ENCODE results near the gene MRPL39.

The MRPL39 gene

DNA sequence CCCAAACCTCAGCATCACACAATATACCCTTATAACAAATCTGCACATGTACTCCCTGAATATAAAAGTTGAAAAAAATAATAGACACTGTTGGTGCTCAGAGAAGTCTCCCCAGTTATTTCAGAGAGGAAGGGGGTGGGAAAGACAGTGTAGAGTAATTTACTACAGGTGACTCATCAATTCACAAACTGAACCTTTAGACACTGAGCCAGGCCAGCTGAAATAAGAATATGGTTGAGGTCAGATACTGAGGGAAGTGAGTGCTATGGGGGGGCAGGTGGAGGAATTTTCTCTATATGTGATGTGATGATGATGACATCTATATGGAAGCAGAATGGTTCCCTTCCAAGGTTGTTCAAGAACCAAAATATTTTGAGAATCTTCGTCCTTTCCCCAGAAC, 50.1 kb downstream of the MRPL39 start:
- Histone ChIP-seq H3K27me3 (replicated peaks; ENCODE audit: control insufficient read depth, insufficient read depth, low read length) (no peaks in the 10 kb centered on the region), H3K9ac (ENCODE audit: low read length) (no peak overlapping the region), H3K36me3 (ENCODE audit: control insufficient read depth, insufficient read depth, low read length, severe bottlenecking) (no peaks in the 10 kb centered on the region), H3K4me1 (ENCODE audit: control insufficient read depth, insufficient read depth, low read length) (peaks cover 5% of the 10 kb centered on the region), H3K9me3 (ENCODE audit: control insufficient read depth, low read length) (no peaks in the 10 kb centered on the region), H3K4me3 (ENCODE audit: low read length) (no peak overlapping the region)
- DNase-seq (ENCODE audit: low read depth), result no peak

GRCh38 chr21:25556091-25556490, 51.2 kb downstream of the MRPL39 start:
- no peaks in the 10 kb centered on the region for H3K36me3 ChIP-seq (ENCODE audit: control insufficient read depth, insufficient read depth, low read length, severe bottlenecking)
- H3K9me3 ChIP-seq (ENCODE audit: control insufficient read depth, low read length), result no peaks in the 10 kb centered on the region
- no peak overlapping the region for H3K4me3 ChIP-seq (ENCODE audit: low read length)
- H3K9ac ChIP-seq (ENCODE audit: low read length), result no peak overlapping the region
- H3K27me3 ChIP-seq (replicated peaks; ENCODE audit: control insufficient read depth, insufficient read depth, low read length), result no peaks in the 10 kb centered on the region
- H3K4me1 ChIP-seq (ENCODE audit: control insufficient read depth, insufficient read depth, low read length), result peaks cover 5% of the 10 kb centered on the region
- no peak for DNase-seq (ENCODE audit: low read depth)

GRCh38 chr21:25555492-25555891, 51.8 kb downstream of the MRPL39 start:
- no peak overlapping the region for H3K4me3 ChIP-seq (ENCODE audit: low read length)
- H3K4me1 ChIP-seq (ENCODE audit: control insufficient read depth, insufficient read depth, low read length), result peaks cover 5% of the 10 kb centered on the region
- H3K9ac ChIP-seq (ENCODE audit: low read length), result no peak overlapping the region
- H3K36me3 ChIP-seq (ENCODE audit: control insufficient read depth, insufficient read depth, low read length, severe bottlenecking), result no peaks in the 10 kb centered on the region
- no peak for DNase-seq (ENCODE audit: low read depth)
- H3K27me3 ChIP-seq (replicated peaks; ENCODE audit: control insufficient read depth, insufficient read depth, low read length), result no peaks in the 10 kb centered on the region
- no peaks in the 10 kb centered on the region for H3K9me3 ChIP-seq (ENCODE audit: control insufficient read depth, low read length)

GRCh38 chr21:25552856-25553255, 54.4 kb downstream of the MRPL39 start:
- Histone ChIP-seq H3K9ac (ENCODE audit: low read length) (no peak overlapping the region), H3K9me3 (ENCODE audit: control insufficient read depth, low read length) (no peaks in the 10 kb centered on the region), H3K36me3 (ENCODE audit: control insufficient read depth, insufficient read depth, low read length, severe bottlenecking) (no peaks in the 10 kb centered on the region), H3K4me1 (ENCODE audit: control insufficient read depth, insufficient read depth, low read length) (no peaks in the 10 kb centered on the region), H3K4me3 (ENCODE audit: low read length) (no peak overlapping the region), H3K27me3 (replicated peaks; ENCODE audit: control insufficient read depth, insufficient read depth, low read length) (no peaks in the 10 kb centered on the region)
- no peak for DNase-seq (ENCODE audit: low read depth)

GRCh38 chr21:25551569-25551968, 55.7 kb downstream of the MRPL39 start:
- Histone ChIP-seq H3K36me3 (ENCODE audit: control insufficient read depth, insufficient read depth, low read length, severe bottlenecking) (no peaks in the 10 kb centered on the region), H3K27me3 (replicated peaks; ENCODE audit: control insufficient read depth, insufficient read depth, low read length) (no peaks in the 10 kb centered on the region), H3K9ac (ENCODE audit: low read length) (no peak overlapping the region)

DNA sequence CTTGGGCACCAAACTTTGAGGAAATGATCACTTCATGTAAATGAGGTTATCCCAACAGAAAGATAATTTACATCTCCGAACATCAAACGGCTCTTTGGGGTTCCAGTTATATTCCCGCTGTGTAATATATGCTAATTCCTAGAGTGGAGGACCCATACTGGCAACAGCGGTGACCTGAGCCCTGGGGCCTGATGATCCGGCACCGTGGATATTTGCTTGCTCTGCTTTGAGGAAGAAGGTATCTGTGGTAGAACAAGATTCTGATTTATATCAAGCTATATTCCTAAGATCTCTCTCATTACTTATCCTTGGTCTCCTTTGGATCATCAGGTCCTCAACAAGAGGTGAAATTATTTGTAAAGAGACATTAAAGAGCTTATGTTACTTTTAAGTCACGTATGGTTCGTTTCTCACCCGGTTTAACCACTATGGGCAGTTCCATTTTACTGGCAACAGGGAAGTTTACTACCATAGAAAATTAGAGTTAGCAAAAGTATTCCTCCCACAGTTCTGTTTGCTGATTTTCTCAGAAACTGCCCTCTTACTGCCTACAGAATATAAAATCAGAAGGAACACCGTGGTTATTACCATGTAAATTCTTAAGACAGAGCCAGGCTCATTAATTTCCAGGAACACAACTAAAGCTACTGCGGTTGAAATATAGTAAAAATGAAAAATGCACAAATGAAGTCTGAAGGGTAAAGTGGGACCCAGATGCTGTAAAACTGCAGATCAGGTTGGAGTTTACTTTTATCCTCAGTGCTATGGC, 56.7 kb downstream of the MRPL39 start:
- Histone ChIP-seq H3K36me3 (ENCODE audit: control insufficient read depth, insufficient read depth, low read length, severe bottlenecking) (no peaks in the 10 kb centered on the region), H3K9me3 (ENCODE audit: control insufficient read depth, low read length) (no peaks in the 10 kb centered on the region), H3K27me3 (replicated peaks; ENCODE audit: control insufficient read depth, insufficient read depth, low read length) (no peaks in the 10 kb centered on the region), H3K9ac (ENCODE audit: low read length) (no peak overlapping the region), H3K4me1 (ENCODE audit: control insufficient read depth, insufficient read depth, low read length) (no peaks in the 10 kb centered on the region), H3K4me3 (ENCODE audit: low read length) (no peak overlapping the region)
- no peak for DNase-seq (ENCODE audit: low read depth)

More at GRCh38 chr21:25551569-25551968, 55.7 kb downstream of the MRPL39 start:
- Histone ChIP-seq H3K4me1 (ENCODE audit: control insufficient read depth, insufficient read depth, low read length) (no peaks in the 10 kb centered on the region), H3K4me3 (ENCODE audit: low read length) (no peak overlapping the region), H3K9me3 (ENCODE audit: control insufficient read depth, low read length) (no peaks in the 10 kb centered on the region)
- DNase-seq (ENCODE audit: low read depth), result no peak

- Histone ChIP-seq H3K4me1 (ENCODE audit: control insufficient read depth, insufficient read depth, low read length) (no peaks in the 10 kb centered on the region), H3K9ac (ENCODE audit: low read length) (no peak overlapping the region), H3K27me3 (replicated peaks; ENCODE audit: control insufficient read depth, insufficient read depth, low read length) (no peaks in the 10 kb centered on the region), H3K4me3 (ENCODE audit: low read length) (no peak overlapping the region), H3K9me3 (ENCODE audit: control insufficient read depth, low read length) (peaks cover 17% of the 10 kb centered on the region), H3K36me3 (ENCODE audit: control insufficient read depth, insufficient read depth, low read length, severe bottlenecking) (no peaks in the 10 kb centered on the region)
- no peak for DNase-seq (ENCODE audit: low read depth)
These were observed 66.2 kb downstream of the MRPL39 start for GRCh38 chr21:25541042-25541441.

DNA sequence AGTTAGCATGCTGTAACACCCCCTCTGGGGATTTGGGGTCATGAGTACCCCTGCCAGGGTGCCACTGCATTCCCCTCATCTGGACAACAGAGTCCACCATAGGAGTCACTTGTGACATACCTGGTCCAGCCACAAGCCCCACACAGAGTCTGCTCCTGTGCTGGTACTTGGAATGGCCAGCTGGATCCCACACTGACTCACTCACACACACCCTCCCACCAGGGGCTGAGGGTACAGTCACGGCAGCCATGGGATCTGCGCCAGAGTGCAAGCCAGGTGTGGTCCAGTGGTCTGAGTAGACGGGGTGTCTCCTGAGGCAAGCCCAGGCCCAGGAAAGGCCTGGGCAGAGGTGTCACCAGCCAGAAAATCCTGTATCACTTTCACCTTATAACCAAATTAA, 67.7 kb downstream of the MRPL39 start:
- no peak for DNase-seq (ENCODE audit: low read depth)
- no peaks in the 10 kb centered on the region for H3K36me3 ChIP-seq (ENCODE audit: control insufficient read depth, insufficient read depth, low read length, severe bottlenecking)
- no peak overlapping the region for H3K4me3 ChIP-seq (ENCODE audit: low read length)
- H3K27me3 ChIP-seq (replicated peaks; ENCODE audit: control insufficient read depth, insufficient read depth, low read length), result no peaks in the 10 kb centered on the region
- H3K9me3 ChIP-seq (ENCODE audit: control insufficient read depth, low read length), result peaks cover 17% of the 10 kb centered on the region
- no peak overlapping the region for H3K9ac ChIP-seq (ENCODE audit: low read length)
- H3K4me1 ChIP-seq (ENCODE audit: control insufficient read depth, insufficient read depth, low read length), result no peaks in the 10 kb centered on the region

- H3K4me1 ChIP-seq (ENCODE audit: control insufficient read depth, insufficient read depth, low read length), result no peaks in the 10 kb centered on the region
- H3K4me3 ChIP-seq (ENCODE audit: low read length), result no peak overlapping the region
- no peak overlapping the region for H3K9ac ChIP-seq (ENCODE audit: low read length)
- H3K36me3 ChIP-seq (ENCODE audit: control insufficient read depth, insufficient read depth, low read length, severe bottlenecking), result no peaks in the 10 kb centered on the region
- H3K9me3 ChIP-seq (ENCODE audit: control insufficient read depth, low read length), result peaks cover 17% of the 10 kb centered on the region
- H3K27me3 ChIP-seq (replicated peaks; ENCODE audit: control insufficient read depth, insufficient read depth, low read length), result no peaks in the 10 kb centered on the region
- no peak for DNase-seq (ENCODE audit: low read depth)
These were observed 70.1 kb downstream of the MRPL39 start for GRCh38 chr21:25537174-25537573.

DNA sequence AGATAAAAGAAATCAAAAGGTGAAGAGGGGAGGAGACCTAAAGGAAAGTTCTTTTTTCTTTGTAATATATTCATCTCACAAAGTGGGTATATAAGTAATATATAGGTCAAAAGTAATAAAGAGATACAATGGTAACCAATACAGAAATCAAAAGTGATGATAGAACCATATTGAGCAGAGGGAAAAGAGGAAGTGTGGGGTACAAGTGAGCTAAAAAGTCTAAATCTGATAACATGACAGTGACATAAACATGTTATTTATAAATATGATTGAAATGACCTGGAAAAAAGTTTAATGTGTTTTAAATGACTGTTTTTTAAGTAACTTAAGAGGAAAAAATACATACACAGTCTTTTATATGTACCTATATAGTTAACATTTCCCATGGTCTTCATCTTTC, 70.5 kb downstream of the MRPL39 start:
- no peak overlapping the region for H3K4me3 ChIP-seq (ENCODE audit: low read length)
- H3K4me1 ChIP-seq (ENCODE audit: control insufficient read depth, insufficient read depth, low read length), result no peaks in the 10 kb centered on the region
- no peaks in the 10 kb centered on the region for H3K36me3 ChIP-seq (ENCODE audit: control insufficient read depth, insufficient read depth, low read length, severe bottlenecking)
- peaks cover 17% of the 10 kb centered on the region for H3K9me3 ChIP-seq (ENCODE audit: control insufficient read depth, low read length)
- H3K9ac ChIP-seq (ENCODE audit: low read length), result no peak overlapping the region
- H3K27me3 ChIP-seq (replicated peaks; ENCODE audit: control insufficient read depth, insufficient read depth, low read length), result no peaks in the 10 kb centered on the region
- no peak for DNase-seq (ENCODE audit: low read depth)

DNA sequence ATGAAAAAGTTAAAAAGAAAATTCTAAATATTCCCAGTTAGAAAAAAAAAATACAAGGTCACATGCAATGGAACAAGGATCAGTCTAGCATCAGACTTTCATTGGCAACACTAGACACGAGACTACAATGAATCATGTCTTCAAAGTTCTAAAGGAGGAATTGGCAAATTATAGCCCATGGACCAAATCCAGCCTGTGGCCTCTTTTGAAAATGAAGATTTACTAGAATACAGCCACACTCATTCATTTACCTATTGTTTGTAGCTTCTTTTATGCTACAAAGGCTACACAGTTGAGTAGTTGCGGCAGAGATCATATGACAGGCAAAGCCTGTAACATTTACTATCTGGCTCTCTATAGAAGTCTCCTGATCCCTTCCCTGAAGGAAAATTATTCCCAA, 71.4 kb downstream of the MRPL39 start:
- Histone ChIP-seq H3K9ac (ENCODE audit: low read length) (no peak overlapping the region), H3K4me3 (ENCODE audit: low read length) (no peak overlapping the region), H3K27me3 (replicated peaks; ENCODE audit: control insufficient read depth, insufficient read depth, low read length) (no peaks in the 10 kb centered on the region), H3K36me3 (ENCODE audit: control insufficient read depth, insufficient read depth, low read length, severe bottlenecking) (no peaks in the 10 kb centered on the region), H3K9me3 (ENCODE audit: control insufficient read depth, low read length) (peaks cover 17% of the 10 kb centered on the region), H3K4me1 (ENCODE audit: control insufficient read depth, insufficient read depth, low read length) (no peaks in the 10 kb centered on the region)
- no peak for DNase-seq (ENCODE audit: low read depth)
